ENCODE results near the gene EDRF1.

The EDRF1 gene

GRCh38 chr10:125772864-125773180 is 53.3 kb downstream of the EDRF1 start:
- Histone ChIP-seq H3K27ac (ENCODE audit: low read depth, low read length) (no peak overlapping the region), H3F3A (ENCODE audit: control insufficient read depth, insufficient read depth) (0 out of 2 replicates have a peak, but pooled peaks cover 2% of the 10 kb centered on the region), H3K4me1 (ENCODE audit: control insufficient read depth, low read length) (no peaks in the 10 kb centered on the region), H4K20me1 (ENCODE audit: control insufficient read depth, insufficient read depth, low read depth, low read length) (no peaks in the 10 kb centered on the region), H3K9me3 (ENCODE audit: control insufficient read depth, insufficient read depth, low read length) (no peaks in the 10 kb centered on the region), H3K36me3 (ENCODE audit: control insufficient read depth, low read length) (peaks cover 3% of the 10 kb centered on the region; the same call in 1 of the 2 replicates), H3K9me2 (replicated peaks; ENCODE audit: control insufficient read depth, low read length) (no peaks in the 10 kb centered on the region), H3K79me2 (ENCODE audit: control insufficient read depth, low read length) (no peaks in the 10 kb centered on the region), H3K27me3 (ENCODE audit: control insufficient read depth, low read length) (no peaks in the 10 kb centered on the region), H3K4me2 (ENCODE audit: low read length) (no peak overlapping the region), H3K4me3 (ENCODE audit: low read length) (no peak overlapping the region)
- TF ChIP-seq EZH2phosphoT487 (IDR thresholded peaks at IDR 0.05; ENCODE audit: borderline replicate concordance, low read length) (no peak), CTCF (IDR thresholded peaks at IDR 0.05; ENCODE audit: low read depth, low read length, poor library complexity, severe bottlenecking) (no peak)

- Histone ChIP-seq H3K36me3 (ENCODE audit: control insufficient read depth, low read length) (no peaks in the 10 kb centered on the region), H3K9me3 (ENCODE audit: control insufficient read depth, insufficient read depth, low read length) (no peaks in the 10 kb centered on the region), H3K9me2 (replicated peaks; ENCODE audit: control insufficient read depth, low read length) (no peaks in the 10 kb centered on the region), H4K20me1 (ENCODE audit: control insufficient read depth, insufficient read depth, low read depth, low read length) (no peaks in the 10 kb centered on the region), H3K79me2 (ENCODE audit: control insufficient read depth, low read length) (no peaks in the 10 kb centered on the region), H3K27ac (ENCODE audit: low read depth, low read length) (no peak overlapping the region), H3K4me3 (ENCODE audit: low read length) (no peak overlapping the region), H3K27me3 (ENCODE audit: control insufficient read depth, low read length) (no peaks in the 10 kb centered on the region), H3K4me2 (ENCODE audit: low read length) (no peak overlapping the region), H3K4me1 (ENCODE audit: control insufficient read depth, low read length) (no peaks in the 10 kb centered on the region), H3F3A (ENCODE audit: control insufficient read depth, insufficient read depth) (no peaks in the 10 kb centered on the region)
- TF ChIP-seq EZH2phosphoT487 (IDR thresholded peaks at IDR 0.05; ENCODE audit: borderline replicate concordance, low read length): no peak
- no peak for TF ChIP-seq CTCF (IDR thresholded peaks at IDR 0.05; ENCODE audit: low read depth, low read length, poor library complexity, severe bottlenecking)
Measured at GRCh38 chr10:125773687-125774543, 54.4 kb downstream of the EDRF1 start.

- no peaks in the 10 kb centered on the region for H3K79me2 ChIP-seq (ENCODE audit: control insufficient read depth, low read length)
- H3K27ac ChIP-seq (ENCODE audit: low read depth, low read length): no peak overlapping the region
- no peak overlapping the region for H3K4me2 ChIP-seq (ENCODE audit: low read length)
- H3K4me1 ChIP-seq (ENCODE audit: control insufficient read depth, low read length): no peaks in the 10 kb centered on the region
- H3K9me3 ChIP-seq (ENCODE audit: control insufficient read depth, insufficient read depth, low read length): no peaks in the 10 kb centered on the region
- H3F3A ChIP-seq (ENCODE audit: control insufficient read depth, insufficient read depth): no peaks in the 10 kb centered on the region
- H4K20me1 ChIP-seq (ENCODE audit: control insufficient read depth, insufficient read depth, low read depth, low read length): no peaks in the 10 kb centered on the region
- TF ChIP-seq CTCF (IDR thresholded peaks at IDR 0.05; ENCODE audit: low read depth, low read length, poor library complexity, severe bottlenecking) (no peak), EZH2phosphoT487 (IDR thresholded peaks at IDR 0.05; ENCODE audit: borderline replicate concordance, low read length) (no peak)
- no peak overlapping the region for H3K4me3 ChIP-seq (ENCODE audit: low read length)
- no peaks in the 10 kb centered on the region for H3K27me3 ChIP-seq (ENCODE audit: control insufficient read depth, low read length)
- H3K9me2 ChIP-seq (replicated peaks; ENCODE audit: control insufficient read depth, low read length): no peaks in the 10 kb centered on the region
- H3K36me3 ChIP-seq (ENCODE audit: control insufficient read depth, low read length): no peaks in the 10 kb centered on the region
Measured at GRCh38 chr10:125774581-125775191, 55.2 kb downstream of the EDRF1 start.

Data from DOHH2 (cell line).